CD4-positive, alpha-beta memory T cell (primary cell): ENCODE measurements around the gene HLA-DRB1. TPM values are rescaled to one million over a fixed set of nuclear protein-coding genes. Genes with fewer than 3 reads are reported as not detected.
A peak's percentile ranks its signal among the peaks of the same experiment; 100 is the strongest.

ENCODE experiments used
- CTCF ChIA-PET: fragments of 350-600 bp; sonication (Branson Sonifier 250); formaldehyde crosslinking; loops from one replicate; lab custom pipeline; 2021; ENCODE audit warnings: inconsistent platforms; ENCODE audit not compliant: partially characterized antibody; lab: Charles Lee
- POLR2A ChIA-PET: fragments of 350-600 bp; sonication (Branson Sonifier 250); formaldehyde crosslinking; loops from one replicate; lab custom pipeline; 2021; ENCODE audit not compliant: partially characterized antibody; lab: Charles Lee
- DNase-seq, 5 donors: peaks; one replicate each; pipeline versions ENCODE4 v3.0.0 to v3.0.0-alpha.2; 2020 to 2022; ENCODE audit warnings: mixed read lengths in 1 of 5
- H3K27ac ChIP-seq: one replicate; pipeline ENCODE4 v1.7.0; 2013; ENCODE audit warnings: low read depth, low read length
- H3K27me3 ChIP-seq: 2 replicates; pipeline ENCODE4 v1.7.0; 2013; ENCODE audit warnings: mild to moderate bottlenecking, low read length, moderate library complexity; ENCODE audit not compliant: insufficient read depth
- H3K36me3 ChIP-seq: 2 replicates; pipeline ENCODE4 v1.7.0; 2013; ENCODE audit warnings: mild to moderate bottlenecking, low read length, moderate library complexity; ENCODE audit not compliant: insufficient read depth
- H3K4me1 ChIP-seq: 2 replicates; pipeline ENCODE4 v1.7.0; 2013; ENCODE audit warnings: mild to moderate bottlenecking, low read length, moderate library complexity; ENCODE audit not compliant: insufficient read depth
- H3K4me3 ChIP-seq, 2 donors: one replicate each; pipeline ENCODE4 v1.7.0; 2013; ENCODE audit warnings: low read length in 2 of 2, mild to moderate bottlenecking in 1 of 2
- H3K9me3 ChIP-seq, 2 donors: one replicate each; pipeline ENCODE4 v1.7.0; 2013; ENCODE audit warnings: low read length in 2 of 2, control low read depth in 1 of 2; ENCODE audit not compliant: control insufficient read depth in 1 of 2
- H3K27ac Mint-ChIP-seq, 7 donors: one replicate each; pipeline ENCODE4 v1.8.0; 2020 to 2021; ENCODE audit warnings: mixed read lengths in 7 of 7, mild to moderate bottlenecking in 6 of 7, inconsistent platforms in 3 of 7, moderate library complexity in 3 of 7
- H3K27me3 Mint-ChIP-seq, 2 donors: one replicate each; pipeline ENCODE4 v1.8.0; 2020 to 2021; ENCODE audit warnings: mixed read lengths in 2 of 2
- H3K36me3 Mint-ChIP-seq, 2 donors: one replicate each; pipeline ENCODE4 v1.8.0; 2020 to 2021; ENCODE audit warnings: mixed read lengths in 2 of 2, inconsistent platforms in 1 of 2, mild to moderate bottlenecking in 1 of 2
- H3K4me1 Mint-ChIP-seq, 4 donors: one replicate each; pipeline ENCODE4 v1.8.0; 2020 to 2021; ENCODE audit warnings: mixed read lengths in 4 of 4, mild to moderate bottlenecking in 1 of 4
- H3K4me3 Mint-ChIP-seq, 8 donors: one replicate each; pipeline ENCODE4 v1.8.0; 2020 to 2021; ENCODE audit warnings: mixed read lengths in 8 of 8, mild to moderate bottlenecking in 7 of 8, moderate library complexity in 6 of 8, inconsistent platforms in 3 of 8
- H3K9me3 Mint-ChIP-seq, 8 donors: one replicate each; pipeline ENCODE4 v1.8.0; 2020 to 2021; ENCODE audit warnings: mixed read lengths in 8 of 8, mild to moderate bottlenecking in 5 of 8, inconsistent platforms in 3 of 8, moderate library complexity in 1 of 8
- intact Hi-C: fragments of 100-400 bp; cut with micrococcal nuclease; formaldehyde crosslinking; loops from one replicate; pipeline ENCODE4 v1.15.1; 2023
- polyA plus RNA-seq, 2 donors: library from polyadenylated mRNA; unstranded; fragments of 300-500 nt; fragmentation: Illumina TruSeq; gene quantifications; one replicate each; pipeline ENCODE4 v1.2.3, GENCODE V29; 2021
- total RNA-seq, 2 experiments: library from RNA; stranded (reverse); gene quantifications; one replicate each; pipeline ENCODE4 v1.2.3, GENCODE V29; 2021

Gene HLA-DRB1
- total and polyA plus RNA-seq, 4 experiments from 2014 or later: 6.9 to 31.6 (median 14.3) TPM

- POLR2A ChIA-PET: interaction anchor here (1.4 kb wide), 1 partner anchor 13 kb away, joined by 3 read pairs; no protein-coding TSS in a partner anchor
- H3K4me1 Mint-ChIP-seq: peaks cover 0 to 5% (median 2%) of the 10 kb centered on the region in 4 donors
- CTCF ChIA-PET: interaction anchor here (0.8 kb wide), 1 partner anchor 11 kb away, joined by 3 read pairs; no protein-coding TSS in a partner anchor
- H3K9me3 ChIP-seq: no peaks in the 10 kb centered on the region
- H3K9me3 Mint-ChIP-seq: no peaks in the 10 kb centered on the region
- peak overlapping the region in 1 of 7 donors; percentile 50 for H3K27ac Mint-ChIP-seq
- intact Hi-C loops: loop anchor here (1.0 kb wide), 1 partner anchor 13 kb away; no protein-coding TSS in a partner anchor
- H3K27ac ChIP-seq: peak overlapping the region; percentile 67
- peak overlapping the region in 1 of 2 donors; percentile 12 for H3K4me3 ChIP-seq
- no peaks in the 10 kb centered on the region for H3K27me3 Mint-ChIP-seq
- H3K4me3 Mint-ChIP-seq: no peak overlapping the region
- no peaks in the 10 kb centered on the region for H3K27me3 ChIP-seq
- DNase-seq: peak; percentile 61 to 77 (median 71)
- no peaks in the 10 kb centered on the region for H3K36me3 Mint-ChIP-seq
- H3K4me1 ChIP-seq: peaks cover 15% of the 10 kb centered on the region
- H3K36me3 ChIP-seq: no peaks in the 10 kb centered on the region
Observed at GRCh38 chr6:32609731-32610640, 20.3 kb upstream of the HLA-DRB1 start.

- ChIA-PET POLR2A (no interaction called here), CTCF (interaction anchor here (0.8 kb wide), 1 partner anchor 11 kb away, joined by 3 read pairs; no protein-coding TSS in a partner anchor)
- peaks cover 20% of the 10 kb centered on the region for H3K4me1 ChIP-seq
- peak overlapping the region in 1 of 2 donors; percentile 12 for H3K4me3 ChIP-seq
- no peak for DNase-seq
- Mint-ChIP-seq H3K4me1 (peaks cover 0 to 10% (median 3%) of the 10 kb centered on the region in 4 donors), H3K36me3 (no peaks in the 10 kb centered on the region), H3K27ac (no peak overlapping the region), H3K27me3 (no peaks in the 10 kb centered on the region), H3K4me3 (no peak overlapping the region), H3K9me3 (no peaks in the 10 kb centered on the region)
- H3K27me3 ChIP-seq: no peaks in the 10 kb centered on the region
- H3K9me3 ChIP-seq: no peaks in the 10 kb centered on the region
- peak overlapping the region; percentile 67 for H3K27ac ChIP-seq
- H3K36me3 ChIP-seq: no peaks in the 10 kb centered on the region
- intact Hi-C loops: no loop called here
Observed at GRCh38 chr6:32609391-32609730, 19.7 kb upstream of the HLA-DRB1 start.

GRCh38 chr6:32608362-32608761, 18.7 kb upstream of the HLA-DRB1 start:
- Mint-ChIP-seq H3K4me1 (peaks cover 5 to 17% (median 10%) of the 10 kb centered on the region in 4 donors), H3K4me3 (no peak overlapping the region), H3K36me3 (no peaks in the 10 kb centered on the region), H3K9me3 (peaks cover 0 to 4% (median 0%) of the 10 kb centered on the region in 8 donors), H3K27me3 (peaks cover 0 to 3% of the 10 kb centered on the region in 2 donors), H3K27ac (peak overlapping the region in 5 of 7 donors; percentile 6 to 90 (median 87))
- CTCF ChIA-PET: no interaction called here
- no peak overlapping the region for H3K27ac ChIP-seq
- H3K4me1 ChIP-seq: peaks cover 24% of the 10 kb centered on the region
- H3K9me3 ChIP-seq: no peaks in the 10 kb centered on the region
- no peaks in the 10 kb centered on the region for H3K27me3 ChIP-seq
- POLR2A ChIA-PET: no interaction called here
- no peak overlapping the region for H3K4me3 ChIP-seq
- DNase-seq: no peak
- intact Hi-C loops: no loop called here
- no peaks in the 10 kb centered on the region for H3K36me3 ChIP-seq

GRCh38 chr6:32607988-32608298, 18.3 kb upstream of the HLA-DRB1 start:
- ChIA-PET POLR2A (no interaction called here), CTCF (no interaction called here)
- H3K9me3 Mint-ChIP-seq: peaks cover 0 to 6% (median 0%) of the 10 kb centered on the region in 8 donors
- peak overlapping the region in 5 of 7 donors; percentile 6 to 90 (median 87) for H3K27ac Mint-ChIP-seq
- Histone ChIP-seq H3K27me3 (no peaks in the 10 kb centered on the region), H3K4me3 (no peak overlapping the region), H3K4me1 (peaks cover 24% of the 10 kb centered on the region), H3K9me3 (no peaks in the 10 kb centered on the region), H3K36me3 (no peaks in the 10 kb centered on the region), H3K27ac (no peak overlapping the region)
- DNase-seq: no peak
- intact Hi-C loops: no loop called here
- H3K4me1 Mint-ChIP-seq: peaks cover 8 to 21% (median 12%) of the 10 kb centered on the region in 4 donors
- no peaks in the 10 kb centered on the region for H3K36me3 Mint-ChIP-seq
- H3K27me3 Mint-ChIP-seq: peaks cover 0 to 3% of the 10 kb centered on the region in 2 donors
- H3K4me3 Mint-ChIP-seq: no peak overlapping the region

- intact Hi-C loops: no loop called here
- H3K4me3 ChIP-seq: no peak overlapping the region
- ChIA-PET CTCF (no interaction called here), POLR2A (no interaction called here)
- Mint-ChIP-seq H3K9me3 (peaks cover 0 to 6% (median 0%) of the 10 kb centered on the region in 8 donors), H3K4me1 (peaks cover 9 to 26% (median 14%) of the 10 kb centered on the region in 4 donors), H3K36me3 (no peaks in the 10 kb centered on the region), H3K27me3 (peaks cover 0 to 3% of the 10 kb centered on the region in 2 donors), H3K27ac (peak overlapping the region in 5 of 7 donors; percentile 26 to 90 (median 87)), H3K4me3 (no peak overlapping the region)
- no peaks in the 10 kb centered on the region for H3K36me3 ChIP-seq
- peaks cover 24% of the 10 kb centered on the region for H3K4me1 ChIP-seq
- no peaks in the 10 kb centered on the region for H3K27me3 ChIP-seq
- H3K27ac ChIP-seq: no peak overlapping the region
- no peak for DNase-seq
- no peaks in the 10 kb centered on the region for H3K9me3 ChIP-seq
Observed at GRCh38 chr6:32607263-32607987, 17.8 kb upstream of the HLA-DRB1 start.

- H3K27ac ChIP-seq: no peak overlapping the region
- no peak overlapping the region for H3K4me3 ChIP-seq
- Mint-ChIP-seq H3K27ac (peak overlapping the region; percentile 9 to 94 (median 62)), H3K4me1 (peaks cover 11 to 28% (median 17%) of the 10 kb centered on the region in 4 donors), H3K4me3 (peak overlapping the region in 3 of 8 donors; percentile 62 to 82 (median 72)), H3K9me3 (peaks cover 0 to 6% (median 0%) of the 10 kb centered on the region in 8 donors), H3K36me3 (no peaks in the 10 kb centered on the region), H3K27me3 (peaks cover 0 to 3% of the 10 kb centered on the region in 2 donors)
- H3K4me1 ChIP-seq: peaks cover 11% of the 10 kb centered on the region
- peak in 1 of 5 donors; percentile 16 for DNase-seq
- intact Hi-C loops: no loop called here
- POLR2A ChIA-PET: no interaction called here
- CTCF ChIA-PET: no interaction called here
- no peaks in the 10 kb centered on the region for H3K36me3 ChIP-seq
- H3K9me3 ChIP-seq: no peaks in the 10 kb centered on the region
- no peaks in the 10 kb centered on the region for H3K27me3 ChIP-seq
Observed at GRCh38 chr6:32604434-32604877, 14.8 kb upstream of the HLA-DRB1 start.

- intact Hi-C loops: no loop called here
- Histone ChIP-seq H3K4me1 (peaks cover 9% of the 10 kb centered on the region), H3K36me3 (no peaks in the 10 kb centered on the region), H3K4me3 (no peak overlapping the region), H3K27ac (no peak overlapping the region), H3K9me3 (no peaks in the 10 kb centered on the region), H3K27me3 (no peaks in the 10 kb centered on the region)
- H3K36me3 Mint-ChIP-seq: no peaks in the 10 kb centered on the region
- CTCF ChIA-PET: no interaction called here
- POLR2A ChIA-PET: no interaction called here
- peak overlapping the region; percentile 0 to 94 (median 62) for H3K27ac Mint-ChIP-seq
- H3K27me3 Mint-ChIP-seq: peaks cover 0 to 3% of the 10 kb centered on the region in 2 donors
- H3K9me3 Mint-ChIP-seq: peaks cover 0 to 6% (median 1%) of the 10 kb centered on the region in 8 donors
- DNase-seq: no peak
- H3K4me3 Mint-ChIP-seq: peak overlapping the region in 6 of 8 donors; percentile 13 to 82 (median 50)
- H3K4me1 Mint-ChIP-seq: peaks cover 8 to 28% (median 17%) of the 10 kb centered on the region in 4 donors
Observed at GRCh38 chr6:32603888-32604287, 14.2 kb upstream of the HLA-DRB1 start.
